ENCODE data around the gene RFX2. TPM values are rescaled to one million over a fixed set of nuclear protein-coding genes. Genes with fewer than 3 reads are reported as not detected.

RFX2 gene
- total RNA-seq, 3 donors from 2014 or later: 6.1 to 16.2 (median 9.2) TPM

DNA sequence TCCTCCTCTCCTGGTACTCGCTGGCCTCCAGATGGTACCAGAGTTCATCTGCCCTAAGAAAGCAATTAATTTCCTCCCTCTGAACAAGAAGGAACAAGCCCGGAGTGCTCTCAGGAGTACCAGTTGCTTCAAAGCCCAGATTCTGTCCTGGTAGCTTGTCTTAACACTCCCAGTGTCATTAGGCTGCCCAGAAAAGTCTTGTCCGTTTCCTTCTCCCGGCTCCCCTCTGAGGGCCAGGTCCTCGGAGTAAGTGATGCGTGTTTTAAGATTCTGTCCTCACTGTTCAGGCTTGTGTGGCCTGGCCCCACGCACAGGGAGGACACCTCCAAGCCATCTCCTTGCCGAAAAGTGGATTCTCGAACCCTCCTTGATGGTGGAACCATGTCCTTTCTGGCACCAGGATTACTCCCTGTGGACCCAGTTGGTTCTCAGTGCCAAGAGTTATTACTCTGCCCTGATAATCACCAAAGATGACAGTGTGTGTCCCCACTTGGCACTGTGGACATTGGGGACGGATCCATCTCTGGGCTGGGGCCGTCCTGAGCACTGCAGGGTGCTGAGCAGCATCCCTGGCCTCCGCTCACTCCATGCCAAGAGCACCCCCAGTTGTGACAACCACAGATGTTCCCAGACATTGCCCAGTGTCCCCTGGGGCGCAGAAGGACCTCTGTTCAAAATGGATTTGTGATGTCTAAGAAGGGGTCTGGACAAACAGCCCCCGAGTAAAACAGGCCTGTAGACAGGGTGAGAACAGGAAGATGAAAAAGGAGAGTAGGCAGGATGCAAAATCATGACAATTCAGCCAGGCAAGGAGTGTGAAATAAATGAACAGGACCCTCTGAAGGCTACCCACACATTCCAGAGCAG, 52.4 kb downstream of the RFX2 start:
- intact Hi-C loops (cut with DNase I; ENCODE audit: low total_unique reads): loop anchor here (5.0 kb wide), 1 partner anchor 1741 kb away; no protein-coding TSS in a partner anchor
- Histone ChIP-seq H3K27ac (peak overlapping the region; percentile 95 to 99), H3K36me3 (no peaks in the 10 kb centered on the region), H3K4me1 (peaks cover 11 to 17% of the 10 kb centered on the region in 2 donors), H3K27me3 (no peaks in the 10 kb centered on the region), H3K9me3 (no peaks in the 10 kb centered on the region), H3K4me3 (peak overlapping the region in 1 of 3 donors; percentile 54)
- peak; percentile 28 to 47 for DNase-seq (ENCODE audit: low spot score in 2 of 2)
- TF ChIP-seq POLR2AphosphoS5 (IDR thresholded peaks at IDR 0.05) (peak in 1 of 3 donors; percentile 8), POLR2A (IDR thresholded peaks at IDR 0.05) (no peak), CTCF (IDR thresholded peaks at IDR 0.05) (no peak)

DNA sequence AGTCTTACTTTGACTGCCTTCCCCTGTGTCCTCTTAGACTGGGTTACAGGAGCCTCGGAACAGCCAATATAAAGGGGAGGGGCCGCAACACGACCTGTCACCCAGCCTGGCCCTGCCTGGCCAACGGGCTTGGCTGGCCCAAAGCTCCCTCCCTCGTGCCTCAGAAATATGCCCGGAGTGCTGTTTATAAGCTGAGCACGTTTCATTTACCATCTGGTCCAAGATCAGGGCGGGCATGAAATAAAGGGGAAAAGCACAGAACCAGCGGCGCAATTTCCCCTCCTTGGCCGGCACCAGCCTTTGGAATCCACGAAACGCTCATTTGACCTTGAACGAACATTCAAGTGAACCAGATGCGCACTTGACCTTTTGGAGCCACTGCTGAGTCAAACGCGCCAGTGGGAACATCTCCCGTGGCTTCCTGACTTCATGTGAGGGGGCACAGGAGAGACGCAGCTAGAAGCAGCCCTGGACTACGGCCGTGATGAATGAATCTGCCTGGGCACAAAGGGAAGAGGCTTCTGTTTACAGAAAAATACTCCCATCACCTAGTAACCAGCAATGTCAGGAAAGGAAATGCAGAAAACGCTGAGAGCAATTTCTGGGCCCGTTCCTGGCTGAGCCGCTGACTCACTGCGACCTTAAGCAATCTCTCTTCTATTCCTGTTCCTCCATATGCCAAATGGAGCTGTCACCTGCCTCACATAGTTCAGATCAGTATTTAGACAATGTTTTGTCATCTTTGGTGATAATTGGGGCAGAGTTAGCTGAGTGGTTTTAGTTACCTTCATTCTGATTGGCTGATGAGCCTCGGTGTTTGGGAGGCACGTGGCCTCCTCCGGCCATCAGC, 53.3 kb downstream of the RFX2 start:
- H3K9me3 ChIP-seq: no peaks in the 10 kb centered on the region
- peaks cover 11 to 17% of the 10 kb centered on the region in 2 donors for H3K4me1 ChIP-seq

DNA sequence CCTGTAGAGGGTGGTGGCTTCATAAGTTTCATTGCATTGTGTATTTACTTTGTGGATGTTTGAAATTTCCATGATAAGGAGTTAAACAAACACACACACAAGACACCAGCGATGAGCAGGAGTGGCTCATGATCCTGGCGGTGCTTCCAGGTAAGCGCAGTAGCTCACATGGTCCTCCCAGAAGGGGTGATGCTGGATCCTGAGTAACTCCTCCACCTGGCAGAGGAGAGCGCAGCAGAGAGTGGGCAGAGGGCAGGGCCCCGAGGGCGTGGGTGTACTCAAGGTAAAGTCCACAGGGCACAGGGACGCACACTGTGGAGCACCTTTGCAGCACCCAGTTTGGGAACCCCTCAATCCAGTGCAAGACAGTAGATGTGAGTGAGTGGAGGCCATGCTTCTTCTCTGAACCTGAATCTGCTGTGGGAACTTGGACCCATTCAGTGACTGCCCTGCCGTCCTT, 54.0 kb downstream of the RFX2 start:
- Histone ChIP-seq H3K4me1 (peaks cover 11 to 17% of the 10 kb centered on the region in 2 donors), H3K27me3 (no peaks in the 10 kb centered on the region), H3K27ac (peak overlapping the region; percentile 95 to 99), H3K9me3 (no peaks in the 10 kb centered on the region), H3K36me3 (no peaks in the 10 kb centered on the region), H3K4me3 (peak overlapping the region; percentile 0 to 54 (median 16))
- TF ChIP-seq POLR2A (IDR thresholded peaks at IDR 0.05): no peak
- TF ChIP-seq CTCF (IDR thresholded peaks at IDR 0.05): no peak
- TF ChIP-seq POLR2AphosphoS5 (IDR thresholded peaks at IDR 0.05): no peak
- intact Hi-C loops (cut with DNase I; ENCODE audit: low total_unique reads): loop anchor here (5.0 kb wide), 1 partner anchor 1739 kb away; no protein-coding TSS in a partner anchor
- DNase-seq (ENCODE audit: low spot score in 2 of 2): peak; percentile 38 to 50

More for the DNA sequence above, 53.3 kb downstream of the RFX2 start:
- peak overlapping the region; percentile 95 to 99 for H3K27ac ChIP-seq
- intact Hi-C loops (cut with DNase I; ENCODE audit: low total_unique reads): loop anchor here (5.0 kb wide), 1 partner anchor 1740 kb away; no protein-coding TSS in a partner anchor
- H3K4me3 ChIP-seq: peak overlapping the region; percentile 0 to 54 (median 16)
- H3K27me3 ChIP-seq: no peaks in the 10 kb centered on the region
- H3K36me3 ChIP-seq: no peaks in the 10 kb centered on the region
- TF ChIP-seq POLR2A (IDR thresholded peaks at IDR 0.05): peak; percentile 76
- TF ChIP-seq POLR2AphosphoS5 (IDR thresholded peaks at IDR 0.05): peak; percentile 75 to 92 (median 86)
- no peak for TF ChIP-seq CTCF (IDR thresholded peaks at IDR 0.05)
- DNase-seq (ENCODE audit: low spot score in 2 of 2): peak; percentile 78 to 90

GRCh38 chr19:6055013-6055795, 55.1 kb downstream of the RFX2 start:
- Histone ChIP-seq H3K27me3 (no peaks in the 10 kb centered on the region), H3K4me3 (no peak overlapping the region), H3K9me3 (no peaks in the 10 kb centered on the region), H3K4me1 (peaks cover 11 to 17% of the 10 kb centered on the region in 2 donors), H3K36me3 (no peaks in the 10 kb centered on the region), H3K27ac (peak overlapping the region; percentile 95 to 99)
- no peak for DNase-seq (ENCODE audit: low spot score in 2 of 2)
- intact Hi-C loops (cut with DNase I; ENCODE audit: low total_unique reads): loop anchor here (5.0 kb wide), 1 partner anchor 1738 kb away; no protein-coding TSS in a partner anchor
- TF ChIP-seq POLR2AphosphoS5 (IDR thresholded peaks at IDR 0.05): no peak
- TF ChIP-seq CTCF (IDR thresholded peaks at IDR 0.05): no peak
- TF ChIP-seq POLR2A (IDR thresholded peaks at IDR 0.05): no peak

All from breast epithelium (tissue), 4 donors.